ENCODE measurements around the gene BRF1.

BRF1 gene

GRCh38 chr14:105168496-105168978 lies 132.3 kb downstream of the BRF1 start, which contains the start of gene JAG2:
JAG2 (minus strand) TSS chr14:105168776; CDS start chr14:105168420, 356 bp downstream.
- DNase-seq: peak; percentile 48

DNA sequence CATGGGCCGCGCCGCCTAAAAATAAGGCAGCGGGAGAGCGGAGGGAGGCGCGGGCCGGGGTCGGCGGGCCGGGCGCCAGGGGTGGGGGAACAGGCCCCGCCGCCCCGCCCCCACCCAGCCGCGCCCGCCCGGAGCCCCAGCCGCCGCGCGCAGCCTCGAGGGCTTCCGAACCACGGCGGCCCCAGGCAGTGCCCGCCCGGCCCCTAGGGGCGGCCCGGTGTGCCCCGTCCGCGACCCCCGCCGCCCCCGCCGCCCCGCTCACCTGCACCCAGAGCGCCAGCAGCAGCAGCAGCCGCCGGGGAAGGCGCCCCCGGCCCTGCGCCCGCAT lies 132.7 kb downstream of the BRF1 start:
- DNase-seq: no peak

GRCh38 chr14:105167303-105168092 lies 133.3 kb downstream of the BRF1 start:
- DNase-seq: no peak

DNA sequence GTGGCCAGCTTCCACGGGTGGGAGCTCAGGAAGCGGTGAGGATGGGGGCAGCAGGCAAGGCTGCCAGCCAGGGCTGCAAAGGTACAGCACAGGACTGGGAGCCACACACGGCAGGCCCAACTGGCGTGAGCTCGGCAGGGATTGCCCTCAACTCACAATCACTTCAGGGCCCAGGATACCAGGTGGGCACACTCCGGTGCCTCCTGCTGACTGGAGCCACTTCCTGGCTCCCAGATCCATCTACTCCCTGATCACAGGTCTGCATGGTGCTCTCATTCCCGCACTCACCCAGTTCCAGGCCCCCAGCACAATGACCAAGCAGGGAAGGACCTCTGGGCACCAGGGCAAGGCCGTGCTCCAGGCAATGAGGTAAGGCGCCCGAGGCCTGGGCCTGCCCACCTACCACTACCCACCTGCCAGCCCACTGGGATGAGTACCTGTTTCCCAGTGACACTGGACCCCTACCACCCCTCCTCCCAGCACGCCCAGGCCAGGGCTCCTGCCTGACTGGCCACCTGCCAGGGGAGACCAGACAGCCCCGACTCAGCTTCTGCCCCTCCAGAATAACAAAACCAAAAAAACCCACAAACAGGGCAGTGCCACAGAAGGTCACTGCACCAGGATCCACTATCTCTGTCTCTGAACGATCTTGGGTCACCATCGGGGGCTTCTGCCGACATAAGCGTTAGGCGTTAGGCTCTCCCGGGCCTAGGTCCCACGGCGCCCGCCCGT lies 134.1 kb downstream of the BRF1 start:
- no peak for DNase-seq

DNA sequence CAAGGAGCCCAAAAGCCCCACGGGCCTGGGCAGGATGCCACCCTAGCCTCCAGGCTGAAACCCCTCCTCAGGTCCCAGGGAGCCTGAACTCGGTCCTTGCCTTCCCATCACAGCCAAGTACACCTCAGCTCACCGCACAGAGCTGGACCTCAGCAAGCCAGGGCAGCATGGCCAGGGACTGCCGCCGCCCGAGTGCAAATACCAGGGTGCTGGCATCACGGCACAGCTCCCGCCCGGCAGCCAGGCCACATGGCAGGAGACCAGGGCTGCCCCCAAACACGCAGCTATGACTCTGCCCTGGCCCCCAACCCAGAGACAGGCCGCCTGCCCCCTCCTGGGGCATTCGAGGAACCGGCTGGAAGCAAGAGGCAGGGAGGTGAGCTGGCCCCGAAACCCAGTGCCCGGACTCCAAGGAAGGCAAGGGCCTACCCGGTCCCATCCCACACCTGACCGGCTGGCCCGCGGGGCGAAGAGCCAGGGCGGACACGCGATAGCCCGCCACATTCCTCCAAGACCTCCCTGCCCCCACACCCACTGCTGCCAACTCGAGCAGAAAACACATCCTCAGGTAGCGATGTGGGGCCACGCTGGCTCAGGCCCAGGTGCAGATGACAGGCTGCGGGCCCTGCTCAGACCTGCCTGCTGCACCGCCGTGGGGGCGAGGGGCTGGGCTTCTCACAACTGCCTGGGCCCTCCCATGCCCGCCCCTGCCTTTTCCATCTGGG lies 134.9 kb downstream of the BRF1 start:
- DNase-seq: no peak

GRCh38 chr14:105165134-105165704 lies 135.6 kb downstream of the BRF1 start:
- peak; percentile 85 for DNase-seq

GRCh38 chr14:105163040-105163742 lies 137.6 kb downstream of the BRF1 start:
- no peak for DNase-seq

GRCh38 chr14:105162669-105162979 lies 138.2 kb downstream of the BRF1 start:
- no peak for DNase-seq

DNA sequence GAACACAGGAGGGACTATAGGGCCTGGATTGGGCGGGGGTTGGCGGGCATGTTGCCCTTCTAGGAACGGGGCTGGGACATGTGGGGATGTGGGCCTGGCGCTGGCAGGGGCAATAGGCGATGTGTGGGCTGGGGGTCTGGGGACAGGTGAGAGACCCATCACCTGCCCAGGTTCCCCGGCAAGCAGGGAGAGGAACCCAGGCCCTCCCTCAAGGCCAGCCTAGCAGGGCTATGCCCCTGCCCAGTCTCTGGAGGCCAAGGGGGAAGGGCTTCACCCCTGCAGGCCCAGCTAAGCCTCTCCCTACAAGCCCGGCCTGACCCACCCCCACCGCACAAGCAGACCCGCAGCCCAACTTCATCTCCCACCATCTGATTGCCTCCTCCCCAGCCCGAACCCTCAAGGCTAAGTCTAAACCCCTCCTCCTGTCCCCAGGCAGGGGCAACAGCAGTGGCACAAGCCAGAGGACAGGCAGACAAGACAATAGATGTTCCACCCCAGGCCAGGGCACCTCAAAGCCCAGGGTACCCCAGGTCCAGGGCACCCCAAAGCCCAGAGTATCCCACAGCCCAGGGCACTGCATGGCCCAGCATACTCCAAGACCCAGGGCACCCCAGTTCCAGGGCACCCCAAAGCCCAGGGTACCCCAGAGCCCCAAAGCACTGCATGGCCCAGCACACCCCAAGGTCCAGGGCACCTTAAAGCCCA lies 138.7 kb downstream of the BRF1 start:
- no peak for DNase-seq

GRCh38 chr14:105161309-105161708 lies 139.5 kb downstream of the BRF1 start:
- DNase-seq: no peak

GRCh38 chr14:105160776-105161175 lies 140.0 kb downstream of the BRF1 start:
- DNase-seq: no peak

GRCh38 chr14:105159344-105159743 lies 141.5 kb downstream of the BRF1 start:
- DNase-seq: no peak
